ENCODE data around the gene ERP44.
"Not testable (repeated sequence)": the region's sequence is repeated elsewhere in the genome, so short reads cannot be mapped to it uniquely, and the experiment has no call there.

ERP44 gene

GRCh38 chr9:100088202-100088601 is 10.6 kb downstream of the ERP44 start:
- FAIRE-seq = no peak
- no peak for TF ChIP-seq CTCF (IDR thresholded peaks at IDR 0.05; ENCODE audit: insufficient read depth, missing control alignments)
- DNase-seq (ENCODE audit: insufficient read length, low spot score) = no peak

- TF ChIP-seq CTCF (IDR thresholded peaks at IDR 0.05; ENCODE audit: insufficient read depth, missing control alignments) = no peak
- DNase-seq (ENCODE audit: insufficient read length, low spot score) (no peak), FAIRE-seq (peak; percentile 29)
Observed at GRCh38 chr9:100087218-100087617, 11.6 kb downstream of the ERP44 start.

GRCh38 chr9:100086097-100086635 is 12.6 kb downstream of the ERP44 start:
- no peak for TF ChIP-seq CTCF (IDR thresholded peaks at IDR 0.05; ENCODE audit: insufficient read depth, missing control alignments)
- DNase-seq (ENCODE audit: insufficient read length, low spot score) = no peak
- FAIRE-seq = no peak

GRCh38 chr9:100084734-100085133 is 14.1 kb downstream of the ERP44 start:
- FAIRE-seq (peak; percentile 67), DNase-seq (ENCODE audit: insufficient read length, low spot score) (no peak)
- TF ChIP-seq CTCF (IDR thresholded peaks at IDR 0.05; ENCODE audit: insufficient read depth, missing control alignments) = no peak

GRCh38 chr9:100084128-100084453 is 14.7 kb downstream of the ERP44 start:
- no peak for TF ChIP-seq CTCF (IDR thresholded peaks at IDR 0.05; ENCODE audit: insufficient read depth, missing control alignments)
- no peak for DNase-seq (ENCODE audit: insufficient read length, low spot score)
- no peak for FAIRE-seq

- FAIRE-seq (peak; percentile 35), DNase-seq (ENCODE audit: insufficient read length, low spot score) (no peak)
- TF ChIP-seq CTCF (IDR thresholded peaks at IDR 0.05; ENCODE audit: insufficient read depth, missing control alignments) = no peak
Observed at GRCh38 chr9:100083448-100084127, 15.2 kb downstream of the ERP44 start.

- no peak for FAIRE-seq
- TF ChIP-seq CTCF (IDR thresholded peaks at IDR 0.05; ENCODE audit: insufficient read depth, missing control alignments) = no peak
- no peak for DNase-seq (ENCODE audit: insufficient read length, low spot score)
Observed at GRCh38 chr9:100082782-100083181, 16.0 kb downstream of the ERP44 start.

- not testable (repeated sequence) for DNase-seq (ENCODE audit: insufficient read length, low spot score); FAIRE-seq
Observed at GRCh38 chr9:100076256-100076655, 22.5 kb downstream of the ERP44 start.
